ENCODE measurements around the gene XPR1.
A peak's percentile ranks its signal among the peaks of the same experiment; 100 is the strongest.

Gene XPR1

DNA sequence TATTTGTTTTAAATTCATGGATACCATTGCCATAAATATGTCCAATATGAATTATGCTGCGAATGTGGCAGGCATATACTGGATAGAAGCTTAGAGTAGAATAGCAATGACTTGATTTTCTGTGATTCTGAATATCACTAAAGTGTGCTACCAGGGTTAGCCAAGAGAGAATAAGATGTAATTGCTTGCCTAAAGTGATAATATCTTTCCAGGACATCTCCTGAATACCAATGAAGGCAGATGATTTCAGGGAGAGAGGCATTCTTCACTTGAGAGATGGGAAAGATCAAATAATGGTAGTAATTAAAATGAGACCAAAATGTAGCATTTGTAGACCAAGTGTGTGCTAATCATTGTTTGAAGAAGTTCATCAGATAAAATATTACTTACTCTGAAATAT is 227.5 kb downstream of the XPR1 start:
- no peak for DNase-seq (ENCODE audit: low read depth)
- no peak for TF ChIP-seq CTCF (IDR thresholded peaks at IDR 0.05; ENCODE audit: low read length, missing control alignments)

DNA sequence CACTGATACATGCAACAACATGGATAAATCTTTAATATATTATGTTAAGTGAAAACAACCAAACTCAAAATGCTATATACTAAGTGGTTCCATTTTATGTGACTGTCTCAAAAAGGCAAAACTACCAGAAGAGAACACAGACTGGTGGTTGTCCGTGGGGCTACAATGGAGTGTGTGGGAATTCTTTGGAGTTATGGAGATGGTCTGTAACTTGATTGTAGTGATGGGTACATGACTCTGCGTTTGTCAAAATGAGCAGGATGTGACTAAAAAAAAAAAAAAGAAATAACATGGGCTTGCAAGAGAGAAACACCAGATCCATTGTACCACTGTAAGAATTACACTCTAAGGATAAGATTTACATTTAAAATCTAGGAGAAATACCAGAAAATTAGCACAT is 228.7 kb downstream of the XPR1 start:
- H3K4me3 ChIP-seq (replicated peaks; ENCODE audit: low read depth, low read length), result no peak overlapping the region
- DNase-seq (ENCODE audit: low read depth), result no peak
- TF ChIP-seq CTCF (IDR thresholded peaks at IDR 0.05; ENCODE audit: low read length, missing control alignments), result no peak

More for the DNA sequence above, 227.5 kb downstream of the XPR1 start:
- no peak overlapping the region for H3K4me3 ChIP-seq (replicated peaks; ENCODE audit: low read depth, low read length)

- TF ChIP-seq CTCF (IDR thresholded peaks at IDR 0.05; ENCODE audit: low read length, missing control alignments), result no peak
- DNase-seq (ENCODE audit: low read depth), result no peak
- H3K4me3 ChIP-seq (replicated peaks; ENCODE audit: low read depth, low read length), result no peak overlapping the region
Observed at GRCh38 chr1:180862305-180862704, 230.5 kb downstream of the XPR1 start.

GRCh38 chr1:180863158-180863775 is 231.4 kb downstream of the XPR1 start:
- peak; percentile 75 for DNase-seq (ENCODE audit: low read depth)
- no peak overlapping the region for H3K4me3 ChIP-seq (replicated peaks; ENCODE audit: low read depth, low read length)
- peak; percentile 58 for TF ChIP-seq CTCF (IDR thresholded peaks at IDR 0.05; ENCODE audit: low read length, missing control alignments)

GRCh38 chr1:180881806-180882509 is 250.1 kb downstream of the XPR1 start:
- peak; percentile 69 for DNase-seq (ENCODE audit: low read depth)
- peak; percentile 53 for TF ChIP-seq CTCF (IDR thresholded peaks at IDR 0.05; ENCODE audit: low read length, missing control alignments)
- no peak overlapping the region for H3K4me3 ChIP-seq (replicated peaks; ENCODE audit: low read depth, low read length)

GRCh38 chr1:180884588-180885300 is 252.9 kb downstream of the XPR1 start:
- no peak for TF ChIP-seq CTCF (IDR thresholded peaks at IDR 0.05; ENCODE audit: low read length, missing control alignments)
- DNase-seq (ENCODE audit: low read depth), result no peak
- H3K4me3 ChIP-seq (replicated peaks; ENCODE audit: low read depth, low read length), result no peak overlapping the region

All from fibroblast of pulmonary artery (primary cell).